ENCODE measurements around the gene GABRR2. TPM values are rescaled to one million over a fixed set of nuclear protein-coding genes. Genes with fewer than 3 reads are reported as not detected.
"Not testable (repeated sequence)": the region's sequence is repeated elsewhere in the genome, so short reads cannot be mapped to it uniquely, and the experiment has no call there.

The GABRR2 gene
- total and polyA plus RNA-seq, 4 donors: 0.10 to 1.7 (median 0.35) TPM

- TF ChIP-seq RAD21 (IDR thresholded peaks at IDR 0.05): no peak
- no peak for TF ChIP-seq SP1 (IDR thresholded peaks at IDR 0.05)
- no peak for TF ChIP-seq ZBTB33 (IDR thresholded peaks at IDR 0.05)
- no peak for TF ChIP-seq TAF1 (conservative IDR thresholded peaks at IDR 0.05)
- WGBS: 63% methylated on average over 11 of the region's 11 CpGs
- no peak overlapping the region for H3K9ac ChIP-seq (ENCODE audit: low read depth in 1 of 2, low read length in 2 of 2)
- no peaks in the 10 kb centered on the region for H3K27me3 ChIP-seq (ENCODE audit: control insufficient read depth in 4 of 4, insufficient read depth in 4 of 4, low read length in 3 of 4)
- no peaks in the 10 kb centered on the region for H3K36me3 ChIP-seq (ENCODE audit: control insufficient read depth in 4 of 4, insufficient read depth in 3 of 4, low read depth in 1 of 4, low read length in 3 of 4)
- no peak overlapping the region for H3K27ac ChIP-seq (ENCODE audit: low read depth in 1 of 2, low read length in 2 of 2)
- no peaks in the 10 kb centered on the region for H3K4me1 ChIP-seq (ENCODE audit: control insufficient read depth in 4 of 4, insufficient read depth in 4 of 4, low read length in 3 of 4)
- no peak overlapping the region for H3K4me3 ChIP-seq (ENCODE audit: low read depth in 1 of 3, low read length in 3 of 3)
- H3K9me3 ChIP-seq (ENCODE audit: control insufficient read depth in 4 of 4, low read length in 3 of 4): no peaks in the 10 kb centered on the region
- no peak for DNase-seq (ENCODE audit: low spot score)
Measured at GRCh38 chr6:89310929-89311328, 4.2 kb downstream of the GABRR2 start.

GRCh38 chr6:89308525-89309395 is 6.3 kb downstream of the GABRR2 start:
- WGBS: 74% methylated on average over 9 of the region's 9 CpGs
- DNase-seq (ENCODE audit: low spot score): no peak
- Histone ChIP-seq H3K27me3 (ENCODE audit: control insufficient read depth in 4 of 4, insufficient read depth in 4 of 4, low read length in 3 of 4) (no peaks in the 10 kb centered on the region), H3K9ac (ENCODE audit: low read depth in 1 of 2, low read length in 2 of 2) (no peak overlapping the region), H3K27ac (ENCODE audit: low read depth in 1 of 2, low read length in 2 of 2) (no peak overlapping the region), H3K9me3 (ENCODE audit: control insufficient read depth in 4 of 4, low read length in 3 of 4) (no peaks in the 10 kb centered on the region), H3K4me3 (ENCODE audit: low read depth in 1 of 3, low read length in 3 of 3) (no peak overlapping the region), H3K4me1 (ENCODE audit: control insufficient read depth in 4 of 4, insufficient read depth in 4 of 4, low read length in 3 of 4) (no peaks in the 10 kb centered on the region), H3K36me3 (ENCODE audit: control insufficient read depth in 4 of 4, insufficient read depth in 3 of 4, low read depth in 1 of 4, low read length in 3 of 4) (no peaks in the 10 kb centered on the region)
- TF ChIP-seq HNF4A (conservative IDR thresholded peaks at IDR 0.05): no peak
- TF ChIP-seq, protein P1, sequence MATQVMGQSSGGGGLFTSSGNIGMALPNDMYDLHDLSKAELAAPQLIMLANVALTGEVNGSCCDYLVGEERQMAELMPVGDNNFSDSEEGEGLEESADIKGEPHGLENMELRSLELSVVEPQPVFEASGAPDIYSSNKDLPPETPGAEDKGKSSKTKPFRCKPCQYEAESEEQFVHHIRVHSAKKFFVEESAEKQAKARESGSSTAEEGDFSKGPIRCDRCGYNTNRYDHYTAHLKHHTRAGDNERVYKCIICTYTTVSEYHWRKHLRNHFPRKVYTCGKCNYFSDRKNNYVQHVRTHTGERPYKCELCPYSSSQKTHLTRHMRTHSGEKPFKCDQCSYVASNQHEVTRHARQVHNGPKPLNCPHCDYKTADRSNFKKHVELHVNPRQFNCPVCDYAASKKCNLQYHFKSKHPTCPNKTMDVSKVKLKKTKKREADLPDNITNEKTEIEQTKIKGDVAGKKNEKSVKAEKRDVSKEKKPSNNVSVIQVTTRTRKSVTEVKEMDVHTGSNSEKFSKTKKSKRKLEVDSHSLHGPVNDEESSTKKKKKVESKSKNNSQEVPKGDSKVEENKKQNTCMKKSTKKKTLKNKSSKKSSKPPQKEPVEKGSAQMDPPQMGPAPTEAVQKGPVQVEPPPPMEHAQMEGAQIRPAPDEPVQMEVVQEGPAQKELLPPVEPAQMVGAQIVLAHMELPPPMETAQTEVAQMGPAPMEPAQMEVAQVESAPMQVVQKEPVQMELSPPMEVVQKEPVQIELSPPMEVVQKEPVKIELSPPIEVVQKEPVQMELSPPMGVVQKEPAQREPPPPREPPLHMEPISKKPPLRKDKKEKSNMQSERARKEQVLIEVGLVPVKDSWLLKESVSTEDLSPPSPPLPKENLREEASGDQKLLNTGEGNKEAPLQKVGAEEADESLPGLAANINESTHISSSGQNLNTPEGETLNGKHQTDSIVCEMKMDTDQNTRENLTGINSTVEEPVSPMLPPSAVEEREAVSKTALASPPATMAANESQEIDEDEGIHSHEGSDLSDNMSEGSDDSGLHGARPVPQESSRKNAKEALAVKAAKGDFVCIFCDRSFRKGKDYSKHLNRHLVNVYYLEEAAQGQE (IDR thresholded peaks at IDR 0.05): no peak
- no peak for TF ChIP-seq RAD21 (IDR thresholded peaks at IDR 0.05)
- TF ChIP-seq, protein P2, sequence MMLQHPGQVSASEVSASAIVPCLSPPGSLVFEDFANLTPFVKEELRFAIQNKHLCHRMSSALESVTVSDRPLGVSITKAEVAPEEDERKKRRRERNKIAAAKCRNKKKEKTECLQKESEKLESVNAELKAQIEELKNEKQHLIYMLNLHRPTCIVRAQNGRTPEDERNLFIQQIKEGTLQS (IDR thresholded peaks at IDR 0.05): no peak
- TF ChIP-seq HNF4G (IDR thresholded peaks at IDR 0.05): no peak
- no peak for TF ChIP-seq SP1 (IDR thresholded peaks at IDR 0.05)
- TF ChIP-seq JUND (IDR thresholded peaks at IDR 0.05): no peak
- no peak for TF ChIP-seq RXRA (IDR thresholded peaks at IDR 0.05)
- TF ChIP-seq, protein P3, sequence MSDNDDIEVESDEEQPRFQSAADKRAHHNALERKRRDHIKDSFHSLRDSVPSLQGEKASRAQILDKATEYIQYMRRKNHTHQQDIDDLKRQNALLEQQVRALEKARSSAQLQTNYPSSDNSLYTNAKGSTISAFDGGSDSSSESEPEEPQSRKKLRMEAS (IDR thresholded peaks at IDR 0.05): no peak
- no peak for TF ChIP-seq FOXA2 (IDR thresholded peaks at IDR 0.05)
- TF ChIP-seq GABPA (IDR thresholded peaks at IDR 0.05 in 1 of 2, conservative IDR thresholded peaks at IDR 0.05 in 1 of 2): no peak
- TF ChIP-seq YY1 (IDR thresholded peaks at IDR 0.05): no peak
- no peak for TF ChIP-seq CTCF (IDR thresholded peaks at IDR 0.05; ENCODE audit: low read depth, low read length, missing input control)
- TF ChIP-seq FOXA1 (IDR thresholded peaks at IDR 0.05): no peak

DNA sequence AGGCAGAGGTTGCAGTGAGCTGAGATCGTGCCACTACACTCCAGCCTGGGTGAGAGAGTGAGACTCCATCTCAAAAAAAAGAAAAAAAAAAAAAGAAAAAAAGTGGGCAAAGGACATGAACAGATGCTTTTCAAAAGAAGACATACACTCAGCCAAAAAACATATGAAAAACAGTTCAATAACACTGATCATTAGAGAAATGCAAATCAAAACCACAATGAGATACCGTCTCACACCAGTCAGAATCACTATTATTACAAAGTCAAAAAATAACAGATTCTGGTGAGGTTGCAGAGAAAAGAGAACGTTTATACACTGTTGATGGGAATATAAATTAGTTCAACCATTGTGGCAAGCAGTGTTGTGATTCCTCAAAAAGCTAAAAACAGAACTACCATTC is 10.6 kb downstream of the GABRR2 start:
- not testable (repeated sequence) for DNase-seq (ENCODE audit: low spot score); H3K9me3 ChIP-seq (ENCODE audit: control insufficient read depth in 4 of 4, low read length in 3 of 4); H3K27me3 ChIP-seq (ENCODE audit: control insufficient read depth in 4 of 4, insufficient read depth in 4 of 4, low read length in 3 of 4); H3K27ac ChIP-seq (ENCODE audit: low read depth in 1 of 2, low read length in 2 of 2); H3K4me1 ChIP-seq (ENCODE audit: control insufficient read depth in 4 of 4, insufficient read depth in 4 of 4, low read length in 3 of 4); H3K4me3 ChIP-seq (ENCODE audit: low read depth in 1 of 3, low read length in 3 of 3); H3K36me3 ChIP-seq (ENCODE audit: control insufficient read depth in 4 of 4, insufficient read depth in 3 of 4, low read depth in 1 of 4, low read length in 3 of 4); H3K9ac ChIP-seq (ENCODE audit: low read depth in 1 of 2, low read length in 2 of 2)
- whole genome bisulfite sequencing: 84% methylated on average over 3 of the region's 3 CpGs
